ENCODE measurements around the gene LARGE1. TPM values are rescaled to one million over a fixed set of nuclear protein-coding genes. Genes with fewer than 3 reads are reported as not detected.

Gene LARGE1
- polyA plus RNA-seq, 3 donors: 0.05 to 0.13 TPM; not detected in 1

DNA sequence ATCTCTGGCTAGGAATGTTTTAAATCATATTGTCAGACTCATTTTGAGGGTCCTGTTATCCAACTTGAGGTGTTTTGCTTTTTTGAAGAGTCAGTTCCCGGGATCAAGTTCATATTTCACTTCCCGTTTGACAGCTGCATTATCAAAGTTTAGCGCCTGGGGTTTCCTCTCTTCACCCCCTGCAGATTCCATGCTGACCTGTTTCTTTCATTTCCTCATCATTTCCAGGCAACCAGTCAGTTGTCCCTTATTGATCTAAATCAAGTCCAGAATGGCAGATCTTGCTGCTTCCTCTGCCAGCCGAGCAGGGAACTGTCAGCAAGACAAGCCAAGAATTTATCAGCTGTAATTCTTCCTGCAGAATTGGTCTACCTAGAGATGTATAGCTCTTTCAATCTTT lies 664.5 kb downstream of the LARGE1 start:
- H3K27me3 ChIP-seq (ENCODE audit: control insufficient read depth in 2 of 2, insufficient read depth in 2 of 2, low read length in 2 of 2): no peaks in the 10 kb centered on the region
- H4K20me1 ChIP-seq (ENCODE audit: insufficient read depth, low read length): no peaks in the 10 kb centered on the region
- peaks cover 1 to 5% (median 3%) of the 10 kb centered on the region in 3 donors for H3K27me3 Mint-ChIP-seq (ENCODE audit: low read depth in 3 of 3)
- no peaks in the 10 kb centered on the region for H3K79me2 ChIP-seq (ENCODE audit: insufficient read depth, low read length)
- no peaks in the 10 kb centered on the region for H3K36me3 ChIP-seq (replicated peaks in 1 of 2; ENCODE audit: control insufficient read depth in 1 of 2, insufficient read depth in 2 of 2, low read length in 2 of 2)
- H3K27ac ChIP-seq (ENCODE audit: low read depth in 1 of 2, low read length in 2 of 2): no peak overlapping the region
- no peaks in the 10 kb centered on the region for H3K4me1 ChIP-seq (ENCODE audit: control insufficient read depth in 1 of 2, insufficient read depth in 2 of 2, low read length in 2 of 2)
- H3K36me3 Mint-ChIP-seq: no peaks in the 10 kb centered on the region
- no peak overlapping the region for H3K27ac Mint-ChIP-seq
- H3K4me3 Mint-ChIP-seq: no peak overlapping the region
- no peaks in the 10 kb centered on the region for H3K9me3 ChIP-seq (replicated peaks in 1 of 2; ENCODE audit: control insufficient read depth in 1 of 2, insufficient read depth in 1 of 2, low read length in 2 of 2)
- H3K4me2 ChIP-seq (replicated peaks; ENCODE audit: extremely low read depth, low read length, poor library complexity, severe bottlenecking): no peak overlapping the region
- intact Hi-C loops (cut with micrococcal nuclease): no loop called here
- no peak overlapping the region for H3K9ac ChIP-seq (ENCODE audit: insufficient read depth, low read length, poor library complexity, severe bottlenecking)
- 6% methylated on average over 4 of the region's 4 CpGs for whole genome bisulfite sequencing (ENCODE audit: insufficient coverage)
- TF ChIP-seq, protein P1, sequence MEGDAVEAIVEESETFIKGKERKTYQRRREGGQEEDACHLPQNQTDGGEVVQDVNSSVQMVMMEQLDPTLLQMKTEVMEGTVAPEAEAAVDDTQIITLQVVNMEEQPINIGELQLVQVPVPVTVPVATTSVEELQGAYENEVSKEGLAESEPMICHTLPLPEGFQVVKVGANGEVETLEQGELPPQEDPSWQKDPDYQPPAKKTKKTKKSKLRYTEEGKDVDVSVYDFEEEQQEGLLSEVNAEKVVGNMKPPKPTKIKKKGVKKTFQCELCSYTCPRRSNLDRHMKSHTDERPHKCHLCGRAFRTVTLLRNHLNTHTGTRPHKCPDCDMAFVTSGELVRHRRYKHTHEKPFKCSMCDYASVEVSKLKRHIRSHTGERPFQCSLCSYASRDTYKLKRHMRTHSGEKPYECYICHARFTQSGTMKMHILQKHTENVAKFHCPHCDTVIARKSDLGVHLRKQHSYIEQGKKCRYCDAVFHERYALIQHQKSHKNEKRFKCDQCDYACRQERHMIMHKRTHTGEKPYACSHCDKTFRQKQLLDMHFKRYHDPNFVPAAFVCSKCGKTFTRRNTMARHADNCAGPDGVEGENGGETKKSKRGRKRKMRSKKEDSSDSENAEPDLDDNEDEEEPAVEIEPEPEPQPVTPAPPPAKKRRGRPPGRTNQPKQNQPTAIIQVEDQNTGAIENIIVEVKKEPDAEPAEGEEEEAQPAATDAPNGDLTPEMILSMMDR (IDR thresholded peaks at IDR 0.05): no peak
- H3K9me3 Mint-ChIP-seq: peaks cover 2 to 9% (median 4%) of the 10 kb centered on the region in 7 donors
- H3K4me3 ChIP-seq (replicated peaks in 1 of 3; ENCODE audit: low read depth in 2 of 3, low read length in 3 of 3): no peak overlapping the region
- no peaks in the 10 kb centered on the region for H3K4me1 Mint-ChIP-seq
- no peak overlapping the region for H2AFZ ChIP-seq (ENCODE audit: insufficient read depth, low read depth, low read length, poor library complexity, severe bottlenecking)
- no peak for DNase-seq

DNA sequence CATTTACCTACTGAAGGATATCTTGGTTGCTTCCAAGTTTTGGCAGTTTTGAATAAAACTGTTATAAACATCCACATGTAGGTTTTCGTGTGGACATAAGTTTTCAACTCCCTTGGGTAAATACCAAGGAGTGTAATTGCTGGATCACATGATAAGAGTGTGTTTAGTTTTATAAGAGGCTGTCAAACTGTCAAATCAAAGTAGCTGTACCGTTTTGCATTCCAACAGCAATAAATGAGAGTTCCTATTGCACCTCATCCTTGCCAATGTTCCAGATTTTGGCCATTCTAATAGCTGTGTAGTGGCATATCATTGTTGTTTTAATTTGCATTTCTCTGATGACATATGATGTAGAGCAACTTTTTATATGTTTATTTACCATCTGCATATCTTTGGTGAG lies 671.3 kb downstream of the LARGE1 start:
- Histone ChIP-seq H3K9ac (ENCODE audit: insufficient read depth, low read length, poor library complexity, severe bottlenecking) (no peak overlapping the region), H3K36me3 (replicated peaks in 1 of 2; ENCODE audit: control insufficient read depth in 1 of 2, insufficient read depth in 2 of 2, low read length in 2 of 2) (no peaks in the 10 kb centered on the region), H4K20me1 (ENCODE audit: insufficient read depth, low read length) (no peaks in the 10 kb centered on the region), H3K9me3 (replicated peaks in 1 of 2; ENCODE audit: control insufficient read depth in 1 of 2, insufficient read depth in 1 of 2, low read length in 2 of 2) (peaks cover 0 to under 1% of the 10 kb centered on the region in 2 donors), H3K4me1 (ENCODE audit: control insufficient read depth in 1 of 2, insufficient read depth in 2 of 2, low read length in 2 of 2) (no peaks in the 10 kb centered on the region), H3K79me2 (ENCODE audit: insufficient read depth, low read length) (no peaks in the 10 kb centered on the region), H3K27ac (ENCODE audit: low read depth in 1 of 2, low read length in 2 of 2) (no peak overlapping the region), H3K4me2 (replicated peaks; ENCODE audit: extremely low read depth, low read length, poor library complexity, severe bottlenecking) (no peak overlapping the region), H3K4me3 (replicated peaks in 1 of 3; ENCODE audit: low read depth in 2 of 3, low read length in 3 of 3) (no peak overlapping the region), H2AFZ (ENCODE audit: insufficient read depth, low read depth, low read length, poor library complexity, severe bottlenecking) (no peak overlapping the region), H3K27me3 (ENCODE audit: control insufficient read depth in 2 of 2, insufficient read depth in 2 of 2, low read length in 2 of 2) (no peaks in the 10 kb centered on the region)
- H3K4me1 Mint-ChIP-seq: no peaks in the 10 kb centered on the region
- H3K4me3 Mint-ChIP-seq: no peak overlapping the region
- peaks cover 0 to 3% (median 0%) of the 10 kb centered on the region in 3 donors for H3K27me3 Mint-ChIP-seq (ENCODE audit: low read depth in 3 of 3)
- TF ChIP-seq, protein P1 (IDR thresholded peaks at IDR 0.05): no peak
- no peaks in the 10 kb centered on the region for H3K36me3 Mint-ChIP-seq
- WGBS (ENCODE audit: insufficient coverage): 33% methylated on average over 1 of the region's 2 CpGs
- H3K27ac Mint-ChIP-seq: no peak overlapping the region
- intact Hi-C loops (cut with micrococcal nuclease): no loop called here
- no peak for DNase-seq
- H3K9me3 Mint-ChIP-seq: peaks cover 0 to 14% (median 10%) of the 10 kb centered on the region in 7 donors
